SK-N-SH (cell line): ENCODE data around the gene MATR3. TPM values are rescaled to one million over a fixed set of nuclear protein-coding genes. Genes with fewer than 3 reads are reported as not detected.
A peak's percentile ranks its signal among the peaks of the same experiment; 100 is the strongest.

ENCODE experiments used
- CTCF ChIA-PET: fragments of 300-600, 350-600 bp; formaldehyde crosslinking; extraction: SDS; loops from one replicate; lab custom pipeline; 2021; lab: Yijun Ruan, JAX
- POLR2A ChIA-PET: fragments of 350-600 bp; sonication (Branson Sonifier 250); formaldehyde crosslinking; extraction: SDS; loops from one replicate; lab custom pipeline; 2020; ENCODE audit warnings: antibody characterized with exemption, inconsistent platforms; lab: Yijun Ruan, JAX
- DNase-seq: peaks from one replicate; pipeline ENCODE4 v3.0.0; 2012
- H2AFZ ChIP-seq: fragments of 200-600 bp; sonication (generic); 2 replicates; pipeline ENCODE4 v1.8.1; 2016; ENCODE audit warnings: antibody characterized with exemption, mild to moderate bottlenecking, low read depth
- H3F3A ChIP-seq: fragments of 200-600 bp; sonication (generic); replicated peaks from 2 replicates; pipeline ENCODE3; 2016; ENCODE audit warnings: antibody characterized with exemption, mild to moderate bottlenecking; ENCODE audit not compliant: insufficient read depth
- H3K27ac ChIP-seq, 2 experiments: fragments of 200-500 bp in 1 of 2; fragments of 200-600 bp in 1 of 2; sonication (Bioruptor generic) in 1 of 2; sonication (generic), shearing (Covaris generic) in 1 of 2; 2 replicates each; pipeline versions ENCODE4 v1.5.1 to v1.6.1; 2014 to 2016; ENCODE audit warnings: low read depth in 2 of 2, inconsistent platforms in 1 of 2, low read length in 1 of 2, mild to moderate bottlenecking in 1 of 2, mixed read lengths in 1 of 2
- H3K27me3 ChIP-seq: fragments of 200-600 bp; sonication (generic), shearing (Covaris generic); 2 replicates; pipeline ENCODE4 v1.6.1; 2016; ENCODE audit warnings: mixed run types; ENCODE audit not compliant: insufficient read depth
- H3K36me3 ChIP-seq, 2 experiments: fragments of 200-500 bp in 1 of 2; fragments of 200-600 bp in 1 of 2; sonication (Bioruptor generic) in 1 of 2; sonication (generic) in 1 of 2; replicated peaks in 1 of 2; 2 replicates each; pipeline versions ENCODE3 to v1.5.1; 2014 to 2016; ENCODE audit warnings: low read length in 1 of 2, mild to moderate bottlenecking in 1 of 2; ENCODE audit not compliant: insufficient read depth in 2 of 2, control insufficient read depth in 1 of 2
- H3K4me1 ChIP-seq, 2 experiments: fragments of 200-500 bp in 1 of 2; fragments of 200-600 bp in 1 of 2; sonication (Bioruptor generic) in 1 of 2; sonication (generic), shearing (Covaris generic) in 1 of 2; 2 replicates each; pipeline versions ENCODE4 v1.5.1 to v1.6.1; 2014 to 2016; ENCODE audit warnings: low read depth in 1 of 2, low read length in 1 of 2, mixed run types in 1 of 2; ENCODE audit not compliant: insufficient read depth in 2 of 2, control insufficient read depth in 1 of 2
- H3K4me2 ChIP-seq: fragments of 200-600 bp; sonication (generic), shearing (Covaris generic); 2 replicates; pipeline ENCODE4 v1.6.1; 2017; ENCODE audit warnings: mixed run types
- H3K4me3 ChIP-seq, 2 experiments: fragments of 200-500 bp in 1 of 2; fragments of 200-600 bp in 1 of 2; sonication (Bioruptor generic) in 1 of 2; sonication (generic), shearing (Covaris generic) in 1 of 2; 2 replicates each; pipeline versions ENCODE4 v1.5.1 to v1.8.1; 2014 to 2016; ENCODE audit warnings: low read depth in 2 of 2, inconsistent platforms in 1 of 2, low read length in 1 of 2, mild to moderate bottlenecking in 1 of 2, mixed read lengths in 1 of 2, moderate library complexity in 1 of 2
- H3K79me2 ChIP-seq: fragments of 200-600 bp; sonication (generic); 2 replicates; pipeline ENCODE4 v1.8.1; 2017; ENCODE audit warnings: mild to moderate bottlenecking; ENCODE audit not compliant: insufficient read depth
- H3K9ac ChIP-seq: fragments of 200-600 bp; sonication (generic); 2 replicates; pipeline ENCODE4 v1.6.1; 2017; ENCODE audit warnings: mixed run types
- H3K9me2 ChIP-seq: fragments of 200-600 bp; sonication (generic); 2 replicates; pipeline ENCODE4 v1.6.1; 2017; ENCODE audit warnings: mixed run types
- H3K9me3 ChIP-seq: fragments of 200-600 bp; sonication (generic); 2 replicates; pipeline ENCODE4 v1.6.1; 2017; ENCODE audit warnings: mixed run types, mild to moderate bottlenecking, moderate library complexity
- H4K20me1 ChIP-seq: fragments of 200-600 bp; sonication (generic); 2 replicates; pipeline ENCODE4 v1.6.1; 2017; ENCODE audit warnings: mild to moderate bottlenecking, mixed run types; ENCODE audit not compliant: insufficient read depth
- CHD2 ChIP-seq: fragments of 150-350 bp; IDR thresholded peaks from 2 replicates; pipeline ENCODE4 v1.6.1; 2018; ENCODE audit warnings: low read length; ENCODE audit not compliant: partially characterized antibody
- FOSL2 ChIP-seq: IDR thresholded peaks from 2 replicates; pipeline ENCODE4 v1.4.0; 2012; ENCODE audit warnings: low read depth, mild to moderate bottlenecking, moderate library complexity, borderline replicate concordance
- FOXJ3 ChIP-seq: sonication (generic); formaldehyde crosslinking; IDR thresholded peaks from 2 replicates; pipeline ENCODE4 v1.5.1; 2020; ENCODE audit warnings: mild to moderate bottlenecking, missing genetic modification reagents
- MXI1 ChIP-seq: IDR thresholded peaks from 2 replicates; pipeline ENCODE4 v1.6.1; 2012; ENCODE audit warnings: mild to moderate bottlenecking, low read depth, low read length, improper control_type of control experiment
- NRF1 ChIP-seq: IDR thresholded peaks from 2 replicates; pipeline ENCODE4 v1.6.1; 2012; ENCODE audit warnings: low read depth, mild to moderate bottlenecking, low read length
- POLR2AphosphoS5 ChIP-seq: IDR thresholded peaks from 2 replicates; pipeline ENCODE4 v1.6.1; 2012; ENCODE audit warnings: low read depth, low read length
- RAD21 ChIP-seq: IDR thresholded peaks from 2 replicates; pipeline ENCODE4 v1.6.1; 2012; ENCODE audit warnings: mild to moderate bottlenecking, low read length
- RCOR1 ChIP-seq: fragments of 150-350 bp; IDR thresholded peaks from 2 replicates; pipeline ENCODE4 v1.6.1; 2017; ENCODE audit warnings: antibody characterized with exemption, low read length
- RXRA ChIP-seq: IDR thresholded peaks from 2 replicates; pipeline ENCODE4 v1.4.0; 2012; ENCODE audit warnings: low read depth, mild to moderate bottlenecking, borderline replicate concordance
- SIN3A ChIP-seq: IDR thresholded peaks from 2 replicates; pipeline ENCODE4 v1.6.1; 2012; ENCODE audit warnings: low read depth, mild to moderate bottlenecking, low read length, moderate library complexity, borderline replicate concordance
- SMC3 ChIP-seq: IDR thresholded peaks from 2 replicates; pipeline ENCODE4 v1.6.1; 2012; ENCODE audit warnings: low read depth, low read length, improper control_type of control experiment
- TAF1 ChIP-seq: IDR thresholded peaks from 2 replicates; pipeline ENCODE4 v1.6.1; 2012; ENCODE audit warnings: low read depth, mild to moderate bottlenecking, low read length, moderate library complexity, borderline replicate concordance
- YY1 ChIP-seq: IDR thresholded peaks from 2 replicates; pipeline ENCODE4 v1.4.0; 2012; ENCODE audit warnings: low read depth, mild to moderate bottlenecking
- WGBS: methylation state at CpG from one replicate; pipeline ENCODE4 v1.1.6; 2017; ENCODE audit warnings: low lambda C conversion rate; 5-methylcytosine and 5-hydroxymethylcytosine counted together
- polyA plus RNA-seq, 3 experiments: library from polyadenylated mRNA; depleted of rRNA; stranded (reverse); fragments of >200 nt; gene quantifications; 2 replicates each; pipeline ENCODE4 v1.2.3, GENCODE V29; 2012
- TF ChIP-seq, protein P1 (sequence below): IDR thresholded peaks from 2 replicates; pipeline ENCODE4 v1.4.0; 2012; ENCODE audit warnings: low read depth, borderline replicate concordance
- TF ChIP-seq, protein P2 (sequence below): IDR thresholded peaks from 2 replicates; pipeline ENCODE4 v1.4.0; 2012; ENCODE audit warnings: low read depth

The MATR3 gene, protein sequence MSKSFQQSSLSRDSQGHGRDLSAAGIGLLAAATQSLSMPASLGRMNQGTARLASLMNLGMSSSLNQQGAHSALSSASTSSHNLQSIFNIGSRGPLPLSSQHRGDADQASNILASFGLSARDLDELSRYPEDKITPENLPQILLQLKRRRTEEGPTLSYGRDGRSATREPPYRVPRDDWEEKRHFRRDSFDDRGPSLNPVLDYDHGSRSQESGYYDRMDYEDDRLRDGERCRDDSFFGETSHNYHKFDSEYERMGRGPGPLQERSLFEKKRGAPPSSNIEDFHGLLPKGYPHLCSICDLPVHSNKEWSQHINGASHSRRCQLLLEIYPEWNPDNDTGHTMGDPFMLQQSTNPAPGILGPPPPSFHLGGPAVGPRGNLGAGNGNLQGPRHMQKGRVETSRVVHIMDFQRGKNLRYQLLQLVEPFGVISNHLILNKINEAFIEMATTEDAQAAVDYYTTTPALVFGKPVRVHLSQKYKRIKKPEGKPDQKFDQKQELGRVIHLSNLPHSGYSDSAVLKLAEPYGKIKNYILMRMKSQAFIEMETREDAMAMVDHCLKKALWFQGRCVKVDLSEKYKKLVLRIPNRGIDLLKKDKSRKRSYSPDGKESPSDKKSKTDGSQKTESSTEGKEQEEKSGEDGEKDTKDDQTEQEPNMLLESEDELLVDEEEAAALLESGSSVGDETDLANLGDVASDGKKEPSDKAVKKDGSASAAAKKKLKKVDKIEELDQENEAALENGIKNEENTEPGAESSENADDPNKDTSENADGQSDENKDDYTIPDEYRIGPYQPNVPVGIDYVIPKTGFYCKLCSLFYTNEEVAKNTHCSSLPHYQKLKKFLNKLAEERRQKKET
- 40.4 and 63.6 TPM in 2 replicates for polyA plus RNA-seq (2012; rRNA removed)
- 56.7 and 71.8 TPM in 2 replicates for polyA plus RNA-seq (2012; cell fraction: cytosol; rRNA removed)
- 40.2 and 90.8 TPM in 2 replicates for polyA plus RNA-seq (2012; cell fraction: nucleus; rRNA removed)

DNA sequence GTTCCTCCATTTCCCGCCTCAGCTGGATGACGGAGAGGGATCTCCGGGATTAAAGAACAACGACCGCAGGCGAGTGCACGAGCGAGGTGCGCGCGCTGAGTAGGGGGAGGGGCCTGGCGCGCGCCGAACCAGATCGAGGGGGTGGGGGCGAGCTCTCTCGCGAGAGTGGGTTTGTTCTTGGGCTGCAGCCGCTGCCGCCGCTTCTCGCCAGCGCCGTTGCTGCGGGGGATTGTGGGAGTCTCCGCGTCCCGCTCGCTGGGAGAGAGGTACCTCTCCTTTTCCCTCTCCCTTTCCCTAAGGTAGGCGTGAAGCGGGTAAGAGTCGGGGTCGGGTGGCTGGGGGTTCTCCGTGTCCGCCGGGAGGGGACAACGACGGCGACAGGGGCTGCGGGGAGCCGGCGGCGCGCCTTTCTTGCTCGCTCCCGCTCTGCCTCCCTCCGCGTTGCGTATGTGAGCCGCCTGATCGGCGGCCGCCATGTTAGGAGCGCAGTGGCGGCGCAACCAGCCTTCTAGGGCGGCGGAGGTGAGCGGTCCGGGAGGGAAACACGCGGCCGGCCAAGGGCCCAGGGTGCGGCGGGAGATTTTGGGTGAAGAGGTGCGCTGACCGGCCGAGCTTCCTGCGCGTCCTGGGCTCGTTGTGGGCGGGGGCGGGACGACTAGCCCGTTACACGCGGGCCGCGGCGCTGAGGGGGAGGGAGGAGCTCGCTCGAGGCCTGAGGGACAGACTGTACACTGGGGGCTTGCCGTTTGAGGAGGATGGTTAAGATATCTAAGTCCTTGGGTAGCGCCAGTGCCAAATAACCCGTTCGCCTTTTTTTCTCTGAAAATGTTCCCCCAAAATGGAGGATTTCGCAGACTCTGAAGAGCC, at the start of gene MATR3:
TSS of gene MATR3 (plus strand) at position 234 of the 867 bp plus-strand sequence. CDS start 13,676 bp downstream, outside the sequence.
- Histone ChIP-seq H3K36me3 (no peaks in the 10 kb centered on the region), H3K9me2 (no peaks in the 10 kb centered on the region), H3K4me2 (peak within 1 kb of the TSS; percentile 76), H3K9me3 (no peaks in the 10 kb centered on the region), H3K9ac (peak within 1 kb of the TSS; percentile 100), H3F3A (peaks cover 23% of the 10 kb centered on the region), H3K4me3 (peak within 1 kb of the TSS; percentile 73 to 85), H4K20me1 (peaks cover 43% of the 10 kb centered on the region), H3K79me2 (peaks cover 52% of the 10 kb centered on the region), H3K4me1 (peaks cover 10 to 20% of the 10 kb centered on the region in 2 experiments; a peak in 3 of 4 replicates), H2AFZ (peak within 1 kb of the TSS; percentile 98), H3K27ac (peak within 1 kb of the TSS; percentile 97 to 99), H3K27me3 (no peaks in the 10 kb centered on the region)
- CTCF ChIA-PET = interaction anchor here (0.6 to 2.9 kb wide), 11 partner anchors 10 to 714 kb away, joined by 3 to 13 read pairs (median 3); partner anchors contain the start of gene PAIP2
- under 1% methylated on average over 65 of the region's 88 CpGs for WGBS
- TF ChIP-seq POLR2AphosphoS5 (peak; percentile 96), SMC3 (no peak), FOXJ3 (CRISPR knock-in tag) (peak; percentile 8; the same call in 1 of the 2 replicates), MXI1 (peak; percentile 64), YY1 (peak; percentile 89), TAF1 (peak; percentile 93), RCOR1 (peak; percentile 74; the same call in 1 of the 2 replicates), RXRA (no peak), RAD21 (no peak), SIN3A (peak; percentile 89; the same call in 1 of the 2 replicates), FOSL2 (no peak; the same call in 1 of the 2 replicates), NRF1 (peak; percentile 69), CHD2 (peak; percentile 100)
- TF ChIP-seq, protein P1, sequence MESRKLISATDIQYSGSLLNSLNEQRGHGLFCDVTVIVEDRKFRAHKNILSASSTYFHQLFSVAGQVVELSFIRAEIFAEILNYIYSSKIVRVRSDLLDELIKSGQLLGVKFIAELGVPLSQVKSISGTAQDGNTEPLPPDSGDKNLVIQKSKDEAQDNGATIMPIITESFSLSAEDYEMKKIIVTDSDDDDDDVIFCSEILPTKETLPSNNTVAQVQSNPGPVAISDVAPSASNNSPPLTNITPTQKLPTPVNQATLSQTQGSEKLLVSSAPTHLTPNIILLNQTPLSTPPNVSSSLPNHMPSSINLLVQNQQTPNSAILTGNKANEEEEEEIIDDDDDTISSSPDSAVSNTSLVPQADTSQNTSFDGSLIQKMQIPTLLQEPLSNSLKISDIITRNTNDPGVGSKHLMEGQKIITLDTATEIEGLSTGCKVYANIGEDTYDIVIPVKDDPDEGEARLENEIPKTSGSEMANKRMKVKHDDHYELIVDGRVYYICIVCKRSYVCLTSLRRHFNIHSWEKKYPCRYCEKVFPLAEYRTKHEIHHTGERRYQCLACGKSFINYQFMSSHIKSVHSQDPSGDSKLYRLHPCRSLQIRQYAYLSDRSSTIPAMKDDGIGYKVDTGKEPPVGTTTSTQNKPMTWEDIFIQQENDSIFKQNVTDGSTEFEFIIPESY = peak; percentile 98
- TF ChIP-seq, protein P2, sequence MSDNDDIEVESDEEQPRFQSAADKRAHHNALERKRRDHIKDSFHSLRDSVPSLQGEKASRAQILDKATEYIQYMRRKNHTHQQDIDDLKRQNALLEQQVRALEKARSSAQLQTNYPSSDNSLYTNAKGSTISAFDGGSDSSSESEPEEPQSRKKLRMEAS = peak; percentile 60
- peak; percentile 97 for DNase-seq
- POLR2A ChIA-PET = interaction anchor here (0.6 to 2.2 kb wide), 17 partner anchors 8 to 829 kb away, joined by 3 to 34 read pairs (median 4); partner anchors contain the start of genes EGR1, ETF1, HSPA9 and PAIP2
